Thoracic aorta (tissue), 2 donors: ENCODE measurements around the gene DNAH8. TPM values are rescaled to one million over a fixed set of nuclear protein-coding genes. Genes with fewer than 3 reads are reported as not detected.

Experiments
- ATAC-seq: fragments of 150-250 bp; one replicate; pipeline ENCODE4 v1.8.0; 2017; ENCODE audit warnings: low read depth; ENCODE audit not compliant: insufficient number of reproducible peaks, low FRiP score
- DNase-seq: peaks from one replicate; pipeline ENCODE4 v3.0.0-alpha.2; 2020; ENCODE audit warnings: low spot score
- H3K27ac ChIP-seq, 2 donors: fragments of 200-600 bp; sonication (generic); 1 replicate in 1 of 2; 2 replicates in 1 of 2; pipeline ENCODE4 v1.5.1; 2016; ENCODE audit warnings: mild to moderate bottlenecking in 2 of 2, moderate library complexity in 2 of 2
- H3K27me3 ChIP-seq: fragments of 200-600 bp; sonication (generic); replicated peaks from 2 replicates; pipeline ENCODE4 v1.6.0; 2016; ENCODE audit warnings: mild to moderate bottlenecking; ENCODE audit not compliant: insufficient read depth
- H3K36me3 ChIP-seq: fragments of 200-600 bp; sonication (generic); one replicate; pipeline ENCODE4 v1.5.1; 2016
- H3K4me1 ChIP-seq, 2 donors: fragments of 200-600 bp; sonication (generic); 1 replicate in 1 of 2; 2 replicates in 1 of 2; pipeline versions ENCODE4 v1.5.1 to v1.6.0; 2016; ENCODE audit warnings: low read depth in 2 of 2, mild to moderate bottlenecking in 1 of 2; ENCODE audit not compliant: control insufficient read depth in 1 of 2
- H3K4me3 ChIP-seq: fragments of 200-600 bp; sonication (generic); 2 replicates; pipeline ENCODE4 v1.5.1; 2016; ENCODE audit warnings: mild to moderate bottlenecking
- H3K9me3 ChIP-seq: fragments of 200-600 bp; sonication (generic); 2 replicates; pipeline ENCODE4 v1.5.1; 2016
- total RNA-seq, 2 donors: library from RNA; depleted of rRNA; stranded (reverse); fragments of >200 nt; gene quantifications; one replicate each; pipeline versions ENCODE4 v1.1.0 to v1.2.3, GENCODE V29; 2016
- TF ChIP-seq, protein P1 (sequence below): fragments of 200-600 bp; sonication (generic); IDR thresholded peaks from one replicate; pipeline ENCODE4 v1.5.1; 2019; ENCODE audit warnings: antibody characterized with exemption

The DNAH8 gene
- total RNA-seq, 2 donors from 2014 or later: 0.14 TPM; not detected in 1

DNA sequence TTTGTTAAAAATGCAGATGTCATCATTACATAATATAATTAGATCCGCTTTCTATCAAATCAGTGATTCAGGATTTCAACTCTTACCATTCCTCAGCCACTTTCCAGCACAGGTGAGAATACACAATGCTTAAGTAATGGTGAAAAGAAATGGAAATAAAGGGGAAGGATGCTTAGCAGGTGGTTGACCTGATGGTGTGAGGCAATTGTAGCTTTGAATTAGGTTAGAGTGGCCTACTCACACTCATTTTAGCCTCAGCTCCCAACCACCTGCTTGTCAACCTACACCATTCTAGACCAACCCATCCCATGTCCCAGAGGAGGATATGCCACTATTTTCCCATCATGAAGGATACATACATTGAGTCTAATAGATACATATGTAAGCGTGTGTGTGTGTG lies 138.1 kb downstream of the DNAH8 start:
- ATAC-seq (no peak), DNase-seq (no peak)
- Histone ChIP-seq H3K9me3 (no peaks in the 10 kb centered on the region), H3K27ac (no peak overlapping the region), H3K27me3 (no peaks in the 10 kb centered on the region), H3K36me3 (no peaks in the 10 kb centered on the region), H3K4me1 (no peaks in the 10 kb centered on the region), H3K4me3 (no peak overlapping the region)
- TF ChIP-seq, protein P1, sequence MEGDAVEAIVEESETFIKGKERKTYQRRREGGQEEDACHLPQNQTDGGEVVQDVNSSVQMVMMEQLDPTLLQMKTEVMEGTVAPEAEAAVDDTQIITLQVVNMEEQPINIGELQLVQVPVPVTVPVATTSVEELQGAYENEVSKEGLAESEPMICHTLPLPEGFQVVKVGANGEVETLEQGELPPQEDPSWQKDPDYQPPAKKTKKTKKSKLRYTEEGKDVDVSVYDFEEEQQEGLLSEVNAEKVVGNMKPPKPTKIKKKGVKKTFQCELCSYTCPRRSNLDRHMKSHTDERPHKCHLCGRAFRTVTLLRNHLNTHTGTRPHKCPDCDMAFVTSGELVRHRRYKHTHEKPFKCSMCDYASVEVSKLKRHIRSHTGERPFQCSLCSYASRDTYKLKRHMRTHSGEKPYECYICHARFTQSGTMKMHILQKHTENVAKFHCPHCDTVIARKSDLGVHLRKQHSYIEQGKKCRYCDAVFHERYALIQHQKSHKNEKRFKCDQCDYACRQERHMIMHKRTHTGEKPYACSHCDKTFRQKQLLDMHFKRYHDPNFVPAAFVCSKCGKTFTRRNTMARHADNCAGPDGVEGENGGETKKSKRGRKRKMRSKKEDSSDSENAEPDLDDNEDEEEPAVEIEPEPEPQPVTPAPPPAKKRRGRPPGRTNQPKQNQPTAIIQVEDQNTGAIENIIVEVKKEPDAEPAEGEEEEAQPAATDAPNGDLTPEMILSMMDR: no peak

DNA sequence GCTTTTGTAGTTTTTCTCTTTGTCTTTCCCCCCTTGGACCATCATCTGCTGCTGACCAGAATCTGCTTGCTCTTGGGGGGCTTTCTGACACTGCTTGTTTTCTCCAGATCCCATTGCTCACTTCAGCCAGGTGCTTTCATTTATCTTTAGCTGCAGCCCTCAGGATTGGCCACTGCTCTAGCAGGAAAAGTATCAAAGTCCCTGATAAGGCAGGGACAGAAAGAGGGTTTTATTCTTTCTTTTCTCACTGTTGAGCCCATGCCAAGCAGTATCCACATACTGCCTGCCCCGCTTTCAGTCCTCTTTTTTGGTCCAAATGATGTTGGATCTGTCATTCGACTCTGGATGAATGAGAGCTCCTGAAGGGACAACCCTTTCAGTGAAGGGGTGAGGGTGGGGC lies 141.4 kb downstream of the DNAH8 start:
- TF ChIP-seq, protein P1: no peak
- no peak overlapping the region for H3K27ac ChIP-seq
- ATAC-seq (no peak), DNase-seq (no peak)
- H3K4me3 ChIP-seq: no peak overlapping the region
- no peaks in the 10 kb centered on the region for H3K9me3 ChIP-seq
- H3K4me1 ChIP-seq: no peaks in the 10 kb centered on the region
- no peaks in the 10 kb centered on the region for H3K27me3 ChIP-seq
- no peaks in the 10 kb centered on the region for H3K36me3 ChIP-seq

DNA sequence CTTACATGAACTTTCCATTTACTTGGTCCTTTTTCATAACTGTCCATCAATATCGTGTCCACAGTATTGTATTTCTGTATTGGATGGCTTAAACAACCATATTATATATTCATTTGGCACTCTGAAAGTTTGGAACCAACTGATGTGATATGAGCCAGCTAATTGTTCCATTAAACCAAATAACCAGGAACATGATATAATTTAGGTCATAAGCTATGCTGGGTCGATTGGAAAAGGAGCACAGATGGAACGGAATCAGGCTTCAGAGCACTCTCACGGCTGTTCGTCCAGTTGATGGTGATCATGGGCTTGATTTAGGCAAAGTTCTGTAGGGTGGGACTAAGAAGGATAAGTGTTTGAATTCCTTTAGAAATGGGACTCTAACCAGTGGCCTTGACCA lies 142.7 kb downstream of the DNAH8 start:
- H3K36me3 ChIP-seq: no peaks in the 10 kb centered on the region

DNA sequence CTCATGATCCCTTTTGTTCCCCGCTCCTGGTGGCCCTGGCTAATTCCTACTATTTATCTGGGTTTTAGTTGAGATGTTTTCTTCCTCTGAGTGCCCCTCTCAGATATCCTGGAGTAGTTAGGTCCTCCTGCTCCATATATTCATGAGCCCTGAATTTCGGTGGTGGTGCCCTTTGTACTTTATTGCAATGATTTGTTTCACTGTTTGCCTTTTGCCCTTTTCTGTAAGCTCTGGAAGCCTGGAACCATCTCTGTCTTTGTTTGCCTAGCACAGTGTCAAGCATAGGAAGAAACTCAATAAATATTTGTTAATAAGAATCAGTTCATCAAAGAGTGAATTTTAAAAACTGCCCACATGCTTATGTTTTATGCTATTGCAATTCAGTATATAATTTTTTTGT lies 144.9 kb downstream of the DNAH8 start:
- no peak overlapping the region for H3K27ac ChIP-seq
- H3K4me1 ChIP-seq: no peaks in the 10 kb centered on the region
- no peak for DNase-seq
- TF ChIP-seq, protein P1: no peak
- H3K36me3 ChIP-seq: no peaks in the 10 kb centered on the region
- H3K27me3 ChIP-seq: no peaks in the 10 kb centered on the region
- no peak overlapping the region for H3K4me3 ChIP-seq
- no peaks in the 10 kb centered on the region for H3K9me3 ChIP-seq
- no peak for ATAC-seq

More for the DNA sequence above, 142.7 kb downstream of the DNAH8 start:
- H3K4me3 ChIP-seq: no peak overlapping the region
- no peak overlapping the region for H3K27ac ChIP-seq
- ATAC-seq: no peak
- H3K27me3 ChIP-seq: no peaks in the 10 kb centered on the region
- no peaks in the 10 kb centered on the region for H3K9me3 ChIP-seq
- TF ChIP-seq, protein P1: no peak
- H3K4me1 ChIP-seq: no peaks in the 10 kb centered on the region
- DNase-seq: no peak

DNA sequence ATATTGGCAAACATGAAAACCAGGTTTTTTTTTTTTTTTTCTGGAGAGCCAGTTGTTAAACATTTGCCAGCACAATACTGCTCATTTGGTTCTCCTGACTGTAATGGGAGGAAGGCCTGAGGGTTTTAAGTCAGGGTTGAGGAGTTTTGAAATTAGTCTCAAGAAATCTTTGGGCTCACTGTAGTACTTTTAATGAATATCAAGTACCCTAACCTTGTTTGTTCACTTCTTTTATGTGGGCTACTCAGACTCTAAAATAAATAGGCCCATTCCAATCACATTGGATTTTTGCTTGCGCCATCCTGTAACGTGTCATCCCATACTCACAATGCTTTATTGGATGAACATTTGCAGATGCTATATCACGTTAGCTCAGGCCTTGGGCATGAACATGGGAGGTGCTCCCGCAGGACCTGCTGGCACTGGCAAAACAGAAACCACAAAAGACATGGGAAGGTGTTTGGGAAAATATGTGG lies 146.9 kb downstream of the DNAH8 start:
- TF ChIP-seq, protein P1: no peak
- no peaks in the 10 kb centered on the region for H3K4me1 ChIP-seq
- H3K36me3 ChIP-seq: no peaks in the 10 kb centered on the region
- ATAC-seq (no peak), DNase-seq (no peak)
- H3K4me3 ChIP-seq: no peak overlapping the region
- H3K9me3 ChIP-seq: no peaks in the 10 kb centered on the region
- H3K27ac ChIP-seq: no peak overlapping the region
- no peaks in the 10 kb centered on the region for H3K27me3 ChIP-seq
